Suprapubic skin (tissue), 4 donors: Measurements from ENCODE around the gene GRIK4. TPM values are rescaled to one million over a fixed set of nuclear protein-coding genes. Genes with fewer than 3 reads are reported as not detected.

Experiments
- DNase-seq, 2 donors: peaks; one replicate each; pipeline ENCODE4 v3.0.0-alpha.2; 2019; ENCODE audit warnings: low spot score in 2 of 2
- H3K27ac ChIP-seq: fragments of 200-600 bp; sonication (generic); one replicate; pipeline ENCODE4 v1.5.1; 2019
- H3K27me3 ChIP-seq: fragments of 200-600 bp; sonication (generic); one replicate; pipeline ENCODE4 v1.5.1; 2019
- H3K36me3 ChIP-seq: fragments of 200-600 bp; sonication (generic); one replicate; pipeline ENCODE4 v1.5.1; 2019
- H3K4me1 ChIP-seq: fragments of 200-600 bp; sonication (generic); one replicate; pipeline ENCODE4 v1.5.1; 2019
- H3K4me3 ChIP-seq: fragments of 200-600 bp; sonication (generic); one replicate; pipeline ENCODE4 v1.5.1; 2019; ENCODE audit warnings: mild to moderate bottlenecking
- H3K9me3 ChIP-seq: fragments of 200-600 bp; sonication (generic); one replicate; pipeline ENCODE4 v1.5.1; 2019
- CTCF ChIP-seq, 2 donors: fragments of 200-600 bp in 1 of 2; fragments of 450-650 bp in 1 of 2; sonication (generic) in 1 of 2; IDR thresholded peaks; one replicate each; pipeline ENCODE4 v1.5.1; 2016 to 2019; ENCODE audit warnings: antibody characterized with exemption in 2 of 2, mild to moderate bottlenecking in 1 of 2, moderate library complexity in 1 of 2
- EP300 ChIP-seq: sonication (generic); formaldehyde crosslinking; IDR thresholded peaks from one replicate; pipeline ENCODE4 v1.6.1; 2017; ENCODE audit warnings: antibody characterized with exemption
- POLR2A ChIP-seq, 2 donors: fragments of 450-650 bp; IDR thresholded peaks; one replicate each; pipeline ENCODE4 v1.6.1; 2017; ENCODE audit warnings: antibody characterized with exemption in 2 of 2, mild to moderate bottlenecking in 2 of 2, moderate library complexity in 2 of 2
- POLR2AphosphoS5 ChIP-seq, 3 donors: sonication (generic); formaldehyde crosslinking; IDR thresholded peaks; one replicate each; pipeline ENCODE4 v1.6.1; 2017; ENCODE audit warnings: antibody characterized with exemption in 3 of 3
- WGBS: methylation state at CpG from one replicate; pipeline ENCODE4 v1.1.5; 2018; 5-methylcytosine and 5-hydroxymethylcytosine counted together
- total RNA-seq, 4 donors: library from RNA; depleted of rRNA; stranded (reverse); fragments of >200 nt; gene quantifications; one replicate each; pipeline ENCODE4 v1.1.0, GENCODE V29; 2016

Gene GRIK4
- total RNA-seq, 4 donors from 2014 or later = 0.24 TPM; not detected in 3

- peaks cover 5% of the 10 kb centered on the region for H3K27me3 ChIP-seq
Observed at GRCh38 chr11:120690406-120690805, 178.9 kb downstream of the GRIK4 start.

GRCh38 chr11:120694726-120695125 lies 183.2 kb downstream of the GRIK4 start:
- TF ChIP-seq POLR2AphosphoS5 (IDR thresholded peaks at IDR 0.05) (no peak), CTCF (IDR thresholded peaks at IDR 0.05) (no peak), POLR2A (IDR thresholded peaks at IDR 0.05) (no peak), EP300 (no peak)
- Histone ChIP-seq H3K9me3 (no peaks in the 10 kb centered on the region), H3K4me3 (no peak overlapping the region), H3K4me1 (no peaks in the 10 kb centered on the region), H3K27ac (no peak overlapping the region), H3K36me3 (no peaks in the 10 kb centered on the region), H3K27me3 (peaks cover 5% of the 10 kb centered on the region)
- DNase-seq = no peak
- 69% methylated on average over 4 of the region's 4 CpGs for WGBS

More at GRCh38 chr11:120690406-120690805, 178.9 kb downstream of the GRIK4 start:
- no peak overlapping the region for H3K4me3 ChIP-seq
- H3K27ac ChIP-seq = no peak overlapping the region
- TF ChIP-seq POLR2AphosphoS5 (IDR thresholded peaks at IDR 0.05) (no peak), EP300 (no peak), POLR2A (IDR thresholded peaks at IDR 0.05) (no peak), CTCF (IDR thresholded peaks at IDR 0.05) (no peak)
- no peaks in the 10 kb centered on the region for H3K4me1 ChIP-seq
- H3K9me3 ChIP-seq = no peaks in the 10 kb centered on the region
- 92% methylated on average over 5 of the region's 5 CpGs for WGBS
- no peak for DNase-seq
- H3K36me3 ChIP-seq = no peaks in the 10 kb centered on the region

GRCh38 chr11:120695426-120695825 lies 183.9 kb downstream of the GRIK4 start:
- Histone ChIP-seq H3K9me3 (no peaks in the 10 kb centered on the region), H3K36me3 (no peaks in the 10 kb centered on the region), H3K27ac (no peak overlapping the region), H3K27me3 (peaks cover under 1% of the 10 kb centered on the region), H3K4me3 (no peak overlapping the region), H3K4me1 (no peaks in the 10 kb centered on the region)
- TF ChIP-seq POLR2A (IDR thresholded peaks at IDR 0.05) = no peak
- TF ChIP-seq CTCF (IDR thresholded peaks at IDR 0.05) = no peak
- no peak for TF ChIP-seq POLR2AphosphoS5 (IDR thresholded peaks at IDR 0.05)
- TF ChIP-seq EP300 = no peak
- DNase-seq = no peak
- WGBS = 78% methylated on average over 5 of the region's 8 CpGs

- Histone ChIP-seq H3K27ac (no peak overlapping the region), H3K4me3 (no peak overlapping the region), H3K36me3 (no peaks in the 10 kb centered on the region), H3K4me1 (no peaks in the 10 kb centered on the region), H3K27me3 (no peaks in the 10 kb centered on the region), H3K9me3 (no peaks in the 10 kb centered on the region)
- 96% methylated on average over 4 of the region's 5 CpGs for WGBS
- TF ChIP-seq EP300 (no peak), POLR2AphosphoS5 (IDR thresholded peaks at IDR 0.05) (no peak), POLR2A (IDR thresholded peaks at IDR 0.05) (no peak)
- no peak for DNase-seq
Observed at GRCh38 chr11:120695939-120696338, 184.4 kb downstream of the GRIK4 start.

GRCh38 chr11:120696597-120697218 lies 185.2 kb downstream of the GRIK4 start:
- 60% methylated on average over 11 of the region's 11 CpGs for WGBS
- no peaks in the 10 kb centered on the region for H3K36me3 ChIP-seq
- H3K9me3 ChIP-seq = no peaks in the 10 kb centered on the region
- no peak overlapping the region for H3K4me3 ChIP-seq
- DNase-seq = no peak
- TF ChIP-seq POLR2A (IDR thresholded peaks at IDR 0.05) = no peak
- TF ChIP-seq CTCF (IDR thresholded peaks at IDR 0.05) = no peak
- no peak for TF ChIP-seq POLR2AphosphoS5 (IDR thresholded peaks at IDR 0.05)
- TF ChIP-seq EP300 = no peak
- no peaks in the 10 kb centered on the region for H3K27me3 ChIP-seq
- H3K27ac ChIP-seq = no peak overlapping the region
- no peaks in the 10 kb centered on the region for H3K4me1 ChIP-seq
